DMS 273 (cell line): Measurements from ENCODE around the gene GPRIN1.
"Not testable (repeated sequence)": the region's sequence is repeated elsewhere in the genome, so short reads cannot be mapped to it uniquely, and the experiment has no call there.

Experiments used
- DNase-seq: peaks from one replicate; lab custom pipeline; 2025; ENCODE audit not compliant: unreplicated experiment; lab: John Stamatoyannopoulos, UW

The GPRIN1 gene

DNA sequence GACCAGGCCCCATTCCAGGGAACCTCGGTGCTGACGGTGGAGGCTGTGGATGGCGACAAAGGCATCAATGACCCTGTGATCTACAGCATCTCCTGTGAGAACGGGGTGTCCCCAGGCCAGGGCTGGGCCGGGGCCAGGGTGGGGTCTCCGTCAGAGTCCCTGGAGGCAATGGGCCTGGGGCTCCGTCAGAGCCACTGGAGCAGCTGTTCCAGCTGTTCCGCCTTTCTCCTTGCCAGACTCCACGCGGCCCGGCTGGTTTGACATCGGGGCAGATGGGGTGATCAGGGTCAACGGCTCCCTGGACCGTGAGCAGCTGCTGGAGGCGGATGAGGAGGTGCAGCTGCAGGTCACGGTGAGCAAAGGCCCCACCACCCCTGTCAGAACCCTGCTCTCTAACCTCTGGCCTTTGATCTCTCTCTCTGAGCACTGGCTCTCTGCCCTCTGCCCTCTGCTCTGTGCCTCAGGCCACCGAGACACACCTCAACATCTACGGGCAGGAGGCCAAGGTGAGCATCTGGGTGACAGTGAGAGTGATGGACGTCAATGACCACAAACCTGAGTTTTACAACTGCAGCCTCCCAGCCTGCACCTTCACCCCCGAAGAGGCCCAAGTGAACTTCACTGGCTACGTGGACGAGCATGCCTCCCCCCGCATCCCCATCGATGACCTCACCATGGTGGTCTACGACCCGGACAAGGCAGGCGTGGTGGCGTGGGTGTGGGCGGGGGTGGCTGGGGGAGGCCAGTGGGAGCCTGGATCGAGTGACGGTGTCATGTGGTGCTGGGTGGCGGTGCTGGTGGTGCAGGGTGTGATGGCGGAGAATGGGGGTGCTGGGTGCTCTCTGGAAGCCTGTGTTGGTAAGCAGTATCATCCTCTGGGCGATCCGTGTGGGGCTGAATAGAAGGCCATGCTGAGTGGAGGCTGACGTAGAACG is 34.2 kb downstream of the GPRIN1 start:
- no peak for DNase-seq

DNA sequence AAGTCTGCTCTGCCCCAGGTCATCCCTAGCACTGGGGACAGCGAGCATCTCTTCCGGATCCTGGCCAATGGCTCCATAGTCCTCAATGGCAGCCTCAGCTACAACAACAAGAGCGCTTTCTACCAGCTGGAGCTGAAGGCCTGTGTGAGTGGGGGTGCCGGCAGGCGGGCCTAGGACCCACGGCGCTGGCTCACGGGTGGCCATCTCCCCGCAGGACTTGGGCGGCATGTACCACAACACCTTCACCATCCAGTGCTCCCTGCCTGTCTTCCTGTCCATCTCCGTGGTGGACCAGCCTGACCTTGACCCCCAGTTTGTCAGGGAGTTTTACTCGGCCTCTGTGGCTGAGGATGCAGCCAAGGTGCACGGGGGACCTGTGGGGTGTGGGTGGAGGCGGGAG is 34.9 kb downstream of the GPRIN1 start:
- no peak for DNase-seq

DNA sequence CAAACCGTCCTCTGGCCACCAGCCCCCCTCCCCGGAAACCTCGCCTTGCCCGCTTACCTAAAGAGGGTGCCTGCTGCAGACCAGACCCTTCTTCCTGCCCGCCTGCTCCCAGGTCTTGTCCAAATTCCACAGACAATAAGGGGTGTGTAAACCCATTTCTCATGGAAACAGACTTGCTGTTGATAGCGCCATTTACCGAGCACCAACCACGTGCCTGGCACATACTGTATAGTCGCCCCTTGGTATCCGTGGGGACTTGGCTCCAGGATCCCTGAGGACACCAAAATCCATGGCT is 35.7 kb downstream of the GPRIN1 start:
- no peak for DNase-seq

DNA sequence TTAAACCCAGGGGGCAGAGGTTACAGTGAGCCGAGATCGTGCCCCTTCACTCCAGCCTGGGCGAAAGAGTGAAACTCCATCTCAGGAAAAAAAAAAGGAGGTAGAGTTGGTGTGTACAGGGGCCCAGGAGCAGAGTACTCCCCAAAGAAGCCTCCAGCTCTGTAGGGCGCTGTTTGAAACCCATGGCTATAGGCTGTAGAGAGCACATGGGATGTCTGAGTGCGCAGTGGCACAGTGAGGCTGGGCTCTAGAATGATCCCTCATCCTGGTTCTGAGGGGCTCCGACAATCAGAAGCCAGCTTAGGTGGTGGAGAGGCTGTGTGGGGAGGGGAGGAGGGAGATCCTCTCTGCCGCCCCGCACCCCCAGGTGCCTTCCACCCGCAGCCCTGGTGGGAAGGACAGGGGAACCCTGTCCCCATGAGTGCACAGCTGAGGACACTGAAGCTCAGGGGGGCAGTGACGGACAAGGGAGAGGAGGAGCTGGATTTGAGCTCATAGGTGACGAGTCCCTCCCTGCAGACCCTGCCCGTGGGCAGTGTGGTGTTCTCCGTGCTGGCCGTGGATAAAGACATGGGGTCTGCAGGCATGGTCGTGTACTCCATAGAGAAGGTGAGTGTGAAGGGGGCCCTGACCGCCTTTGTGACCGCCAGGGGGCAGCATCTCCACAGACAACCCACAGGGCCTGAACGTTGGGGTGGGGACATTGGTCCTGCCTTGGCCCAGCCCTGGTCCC is 36.2 kb downstream of the GPRIN1 start:
- DNase-seq = peak; percentile 81

DNA sequence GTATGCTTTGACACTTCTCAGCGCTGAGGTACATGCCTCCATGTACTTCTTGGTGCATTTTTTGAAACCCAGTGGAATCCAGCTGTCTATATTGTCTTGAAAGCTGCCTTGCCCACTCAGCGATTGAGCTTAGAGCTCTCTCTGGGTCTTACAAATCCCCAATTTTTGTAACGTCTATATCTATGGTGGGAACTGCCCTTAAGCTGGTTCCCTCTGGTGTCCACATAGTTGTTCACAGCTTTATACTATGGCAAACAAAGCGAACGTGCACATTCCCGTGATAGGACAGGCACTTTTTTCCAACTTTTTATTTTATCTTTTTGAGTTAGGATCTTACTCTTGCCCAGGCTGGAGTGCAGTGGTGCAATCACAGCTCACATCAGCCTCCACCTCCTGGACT is 39.9 kb downstream of the GPRIN1 start:
- peak; percentile 38 for DNase-seq

DNA sequence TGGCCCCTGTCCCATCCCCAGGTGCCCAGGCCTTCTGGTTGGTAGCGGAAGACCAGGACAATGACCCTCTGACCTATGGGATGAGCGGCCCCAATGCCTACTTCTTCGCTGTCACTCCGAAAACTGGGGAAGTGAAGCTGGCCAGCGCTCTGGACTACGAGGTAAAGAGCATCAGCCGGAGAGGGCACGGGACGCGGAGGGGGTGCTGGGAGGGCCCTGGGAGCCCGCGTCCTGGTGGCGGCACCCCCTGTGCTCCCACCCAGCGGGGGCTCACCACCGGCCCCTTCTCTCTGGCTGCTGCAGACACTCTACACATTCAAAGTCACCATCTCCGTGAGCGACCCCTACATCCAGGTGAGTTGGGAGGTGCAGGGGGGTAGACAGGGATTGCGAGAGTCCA is 41.3 kb downstream of the GPRIN1 start:
- no peak for DNase-seq

DNA sequence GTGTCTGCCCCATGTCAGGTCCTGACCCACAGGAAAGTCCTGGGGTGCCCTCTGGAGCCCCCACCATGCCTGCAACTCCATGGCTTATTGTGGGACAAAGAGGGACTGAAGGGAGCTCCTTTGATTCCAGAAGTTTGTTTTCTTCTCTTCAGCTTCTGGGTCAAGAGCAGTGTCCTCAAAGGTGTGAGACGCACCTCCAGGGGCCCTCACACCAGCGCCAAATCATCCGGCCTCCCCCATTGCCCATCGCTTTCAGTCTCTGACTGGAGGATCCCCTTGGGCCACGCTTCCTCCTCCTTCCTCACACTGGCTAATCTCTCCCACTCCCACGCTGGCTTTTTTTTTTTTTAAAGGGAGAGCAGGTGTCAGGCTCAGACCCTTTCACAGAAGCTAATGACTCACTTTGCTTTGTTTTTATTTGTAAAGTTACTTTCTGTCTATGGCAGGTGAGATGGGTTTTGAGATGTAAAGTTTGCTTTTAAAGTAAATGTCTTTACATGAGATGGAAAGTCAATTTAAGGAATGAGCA is 44.1 kb downstream of the GPRIN1 start:
- no peak for DNase-seq

DNA sequence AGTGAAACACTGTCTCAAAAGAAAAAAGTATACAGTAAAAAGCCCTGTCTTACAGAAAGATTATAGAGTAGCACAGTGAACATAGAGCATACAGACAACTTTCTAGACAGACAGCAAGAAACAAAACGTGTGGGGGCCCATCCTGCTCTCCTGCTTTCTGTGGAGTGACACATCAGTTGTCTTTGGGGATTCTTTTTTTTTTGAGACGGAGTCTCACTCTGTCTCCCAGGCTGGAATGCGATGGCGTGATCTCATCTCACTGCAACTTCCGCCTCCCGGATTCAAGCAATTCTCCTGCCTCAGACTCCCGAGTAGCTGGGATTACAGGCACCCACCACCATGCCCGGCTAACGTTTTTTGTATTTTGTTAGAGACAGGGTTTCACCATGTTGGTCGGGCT is 46.0 kb downstream of the GPRIN1 start:
- no peak for DNase-seq

DNA sequence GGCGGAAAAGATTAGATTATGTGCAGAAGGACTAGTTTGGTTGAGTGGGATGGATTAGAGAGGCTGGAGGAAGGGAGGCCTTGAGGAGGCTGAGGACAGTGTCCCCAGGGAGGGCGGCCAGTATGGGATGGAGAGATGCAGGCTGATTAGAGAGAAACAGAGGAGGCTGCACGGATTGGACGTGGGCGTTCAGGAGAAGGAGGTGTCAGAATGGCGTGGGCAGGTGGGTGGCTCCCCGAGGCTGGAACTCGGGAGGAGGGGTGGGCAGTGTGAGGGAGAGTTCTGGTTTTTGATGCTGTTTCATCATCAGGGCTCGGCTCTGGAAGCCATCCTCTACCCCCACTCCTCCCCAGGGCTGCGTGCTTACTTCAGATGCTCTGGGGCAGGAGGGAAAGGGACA is 47.8 kb downstream of the GPRIN1 start:
- no peak for DNase-seq

DNA sequence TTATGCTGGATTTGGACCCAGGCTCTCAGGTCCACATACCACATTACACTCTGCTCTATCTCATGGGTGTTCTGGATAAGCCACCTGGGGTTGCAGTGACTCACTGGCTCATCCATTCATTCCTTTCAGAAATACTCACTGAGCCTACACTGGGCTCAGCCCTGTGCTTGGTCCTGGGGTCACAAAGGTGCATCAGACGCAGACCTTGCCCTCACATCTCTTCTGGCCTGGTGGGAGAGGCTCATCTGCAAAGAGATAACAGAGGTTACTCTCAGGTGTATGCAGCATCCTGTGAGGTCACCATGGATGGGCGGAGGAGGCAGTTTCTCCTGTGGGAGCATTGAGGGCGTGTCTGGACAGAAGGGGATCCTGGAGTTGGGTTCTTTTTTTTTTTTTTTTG is 48.7 kb downstream of the GPRIN1 start:
- no peak for DNase-seq

DNA sequence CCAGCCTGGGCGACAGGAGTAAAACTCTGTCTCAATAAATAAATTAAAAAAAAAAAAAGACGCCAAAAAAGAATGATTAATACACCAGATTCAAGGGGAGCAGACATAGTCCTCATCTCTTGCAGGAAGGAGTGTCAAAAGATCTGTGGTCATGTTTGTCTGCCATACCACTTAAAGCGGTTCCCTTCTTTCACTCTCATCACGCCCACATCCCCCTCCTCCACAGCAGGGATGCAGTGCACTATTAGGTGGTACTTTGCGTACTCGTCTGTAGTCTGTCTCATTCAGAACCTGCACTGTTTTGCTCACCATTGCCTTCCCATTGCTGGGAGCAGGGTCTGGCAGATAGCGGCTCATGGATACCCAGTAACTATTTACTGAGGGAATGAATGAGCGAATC is 49.6 kb downstream of the GPRIN1 start:
- DNase-seq = no peak

DNA sequence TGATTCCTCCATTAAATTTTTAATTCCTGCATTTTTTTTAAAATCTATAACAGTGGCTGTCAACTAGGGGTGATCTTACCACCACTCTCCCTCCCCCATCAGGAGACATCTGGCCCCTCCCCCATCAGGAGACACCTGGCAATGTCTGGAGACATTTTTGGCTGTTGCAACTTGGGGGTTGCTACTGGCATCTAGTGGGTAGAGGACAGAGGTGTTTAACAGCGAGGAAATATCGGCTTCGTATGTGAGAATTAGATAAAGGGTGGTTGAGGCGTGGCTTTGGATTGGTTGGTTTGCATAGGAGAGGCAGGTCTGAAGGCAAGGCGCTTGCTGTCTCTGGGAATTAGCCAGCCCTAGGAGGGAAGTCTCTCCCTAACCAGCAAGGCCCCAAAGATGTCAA is 50.3 kb downstream of the GPRIN1 start:
- peak; percentile 56 for DNase-seq

DNA sequence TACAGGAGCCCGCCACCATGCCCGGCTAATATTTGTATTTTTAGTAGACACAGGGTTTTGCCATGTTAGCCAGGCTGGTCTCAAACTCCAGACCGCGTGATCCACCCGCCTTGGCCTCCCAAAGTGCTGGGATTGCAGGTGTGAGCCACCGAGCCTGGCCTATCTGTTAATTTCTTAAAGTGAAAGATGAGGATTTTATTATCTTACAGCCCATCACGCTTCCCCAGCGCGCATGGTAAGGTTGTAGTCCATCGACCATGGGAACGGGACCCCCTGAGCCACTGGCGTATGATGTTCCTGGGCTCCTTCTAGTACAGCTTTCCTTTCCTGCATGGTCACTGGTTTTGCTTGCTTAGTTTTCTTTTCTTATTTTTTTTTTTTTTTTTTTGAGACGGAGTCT is 52.1 kb downstream of the GPRIN1 start:
- DNase-seq = no peak

DNA sequence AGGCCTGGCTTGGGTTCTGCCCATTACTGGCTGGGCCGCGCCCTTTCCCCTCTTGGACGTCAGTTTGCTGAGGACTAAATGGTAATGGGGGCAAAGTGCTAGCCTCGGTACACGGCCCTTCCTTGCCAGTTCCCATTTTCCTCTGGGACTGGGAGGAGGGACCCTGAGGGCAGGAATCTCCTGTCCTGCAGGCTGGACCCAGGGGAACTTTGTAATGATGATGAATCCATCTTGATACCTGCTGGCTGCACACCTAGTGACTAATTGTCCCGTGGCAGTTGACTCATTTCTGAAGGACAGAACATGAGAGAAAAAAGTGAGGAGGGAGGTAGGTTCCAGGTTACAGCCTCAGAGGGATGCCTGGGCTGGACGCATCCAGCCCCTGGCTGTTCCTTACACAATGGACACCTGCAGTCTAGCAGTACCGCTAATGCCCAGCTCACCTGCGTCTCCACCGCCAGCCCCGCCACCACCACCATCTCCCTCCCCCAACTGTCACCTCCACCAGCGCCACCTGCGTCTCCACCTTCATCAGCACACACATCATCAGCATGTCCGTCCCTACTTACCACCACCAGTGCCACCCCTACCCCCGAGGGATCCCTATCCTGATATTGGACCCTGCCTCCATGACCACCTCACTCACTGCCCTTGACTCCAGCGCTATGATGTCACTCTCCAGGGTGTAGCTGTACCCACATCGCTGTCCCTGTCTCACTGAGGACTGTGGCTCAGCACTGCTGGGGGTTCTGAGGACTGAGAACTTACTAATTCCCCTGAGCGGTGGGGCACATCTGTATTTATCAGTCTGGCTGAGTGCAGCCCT is 56.5 kb downstream of the GPRIN1 start:
- no peak for DNase-seq

DNA sequence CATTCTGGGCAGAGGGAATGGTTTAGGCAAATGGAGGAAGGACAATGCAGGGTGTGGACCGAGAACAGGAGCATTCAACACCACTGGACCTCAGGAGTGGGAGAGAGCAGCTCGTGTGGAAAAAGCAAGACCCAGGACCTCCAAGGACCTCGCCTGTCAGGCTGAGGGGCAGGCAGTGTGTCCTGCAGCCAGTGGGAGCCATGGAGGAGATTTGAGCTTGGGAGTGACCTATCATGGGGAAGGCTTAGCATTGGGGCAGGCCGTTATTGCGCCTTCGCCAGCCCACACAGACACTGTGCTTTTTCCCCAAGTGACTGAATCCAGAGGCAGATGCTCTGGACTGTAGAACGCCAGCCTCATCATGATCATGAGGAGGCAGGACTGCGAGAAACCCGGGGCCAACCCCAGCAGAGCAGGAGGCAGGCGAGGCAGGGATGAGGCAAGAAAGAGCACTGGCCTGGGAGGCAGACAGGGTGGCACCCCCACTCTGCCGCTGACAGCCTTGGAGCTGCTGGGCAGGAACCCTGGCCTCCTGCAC is 57.6 kb downstream of the GPRIN1 start:
- no peak for DNase-seq

DNA sequence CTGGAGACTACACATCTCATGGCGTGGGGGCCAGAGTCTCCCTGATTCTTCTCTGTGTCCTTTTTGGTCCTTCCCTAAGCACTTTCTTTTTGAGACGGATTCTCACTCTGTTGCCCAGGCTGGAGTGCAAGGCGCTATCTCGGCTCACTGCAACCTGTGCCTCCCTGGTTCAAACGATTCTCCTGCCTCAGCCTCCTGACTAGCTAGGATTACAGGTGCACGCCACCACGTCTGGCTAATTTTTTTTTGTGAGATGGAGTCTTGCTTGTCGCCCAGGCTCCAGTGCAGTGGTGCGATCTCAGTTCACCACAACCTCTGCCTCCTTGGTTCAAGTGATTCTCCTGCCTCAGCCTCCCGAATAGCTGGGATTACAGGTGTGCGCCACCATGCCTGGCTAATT is 59.0 kb downstream of the GPRIN1 start:
- not testable (repeated sequence) for DNase-seq

DNA sequence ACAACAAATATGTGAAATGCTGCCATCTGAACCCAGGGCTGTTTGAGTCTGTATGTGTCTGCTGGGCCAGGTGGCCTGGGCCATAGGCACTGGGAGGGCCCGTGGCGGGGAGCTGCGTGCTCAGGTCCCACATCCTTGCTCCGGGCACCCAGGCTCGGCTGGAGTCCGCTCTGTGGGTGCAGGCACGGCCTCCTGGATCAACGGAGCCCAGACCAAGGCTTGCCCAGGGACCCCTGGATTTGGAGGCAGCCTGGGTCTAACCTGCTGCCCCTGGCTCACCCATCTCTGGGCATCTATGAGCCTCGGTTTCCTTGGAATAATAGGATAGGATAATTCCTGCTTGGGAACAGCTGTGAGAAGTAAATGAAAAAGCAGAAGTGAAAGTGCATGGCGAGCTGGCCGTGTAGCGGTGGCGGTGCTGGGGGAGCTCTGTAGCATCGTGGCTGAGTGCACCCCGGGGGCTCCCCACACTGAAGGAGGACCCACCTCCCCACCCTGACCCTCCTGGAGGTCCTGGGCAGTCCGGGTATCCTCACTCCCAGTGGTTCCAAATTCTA is 59.6 kb downstream of the GPRIN1 start:
- DNase-seq = no peak

DNA sequence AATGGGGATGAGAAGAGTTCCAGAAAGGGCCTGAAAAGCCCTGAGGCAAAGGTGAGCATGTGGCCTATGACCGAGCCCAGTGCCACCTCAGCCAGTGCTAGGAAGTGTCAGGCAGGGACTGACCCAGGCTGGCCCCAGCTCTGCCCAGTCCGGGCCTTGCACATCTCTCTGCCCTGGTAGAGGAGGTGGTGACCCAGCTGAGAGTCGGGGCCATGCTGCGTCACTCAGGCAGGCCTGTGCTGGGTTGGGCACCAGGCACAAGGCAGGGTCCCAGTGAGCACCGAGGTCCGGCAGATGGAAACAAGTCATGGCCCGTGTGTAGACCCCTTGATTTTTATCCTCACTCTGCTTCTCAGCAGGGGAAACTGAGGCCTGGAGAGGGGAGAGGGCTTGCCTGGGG is 60.1 kb downstream of the GPRIN1 start:
- DNase-seq = no peak

DNA sequence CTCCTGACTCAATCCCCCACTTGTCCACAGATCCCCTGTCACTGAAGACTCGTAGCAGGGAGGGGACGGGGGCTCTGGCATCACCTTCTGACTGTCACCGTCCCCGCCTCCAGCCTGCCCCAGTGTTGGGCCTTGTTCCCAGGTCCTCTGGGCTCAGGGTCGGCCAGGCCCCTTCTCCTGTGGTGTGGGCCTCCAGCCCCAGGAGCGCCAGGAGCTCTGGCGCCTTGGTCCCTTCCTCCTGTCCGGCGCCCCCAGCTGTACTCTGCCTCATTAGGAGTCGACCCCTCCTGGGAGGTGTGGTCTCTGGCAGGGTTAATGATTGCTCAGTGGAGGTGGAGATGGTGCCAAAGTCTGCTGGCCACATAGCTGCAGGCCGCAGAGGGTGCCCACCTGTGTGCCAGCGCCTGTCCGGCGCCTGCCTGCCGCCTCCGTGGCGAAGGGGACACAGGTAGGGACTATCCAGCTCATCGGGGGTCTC is 61.0 kb downstream of the GPRIN1 start, which contains the start of gene CDHR2:
Gene CDHR2, plus strand, starts transcription at position 376 of the 478 bp plus-strand sequence. CDS start 16,011 bp downstream, outside the sequence.
- DNase-seq = no peak

DNA sequence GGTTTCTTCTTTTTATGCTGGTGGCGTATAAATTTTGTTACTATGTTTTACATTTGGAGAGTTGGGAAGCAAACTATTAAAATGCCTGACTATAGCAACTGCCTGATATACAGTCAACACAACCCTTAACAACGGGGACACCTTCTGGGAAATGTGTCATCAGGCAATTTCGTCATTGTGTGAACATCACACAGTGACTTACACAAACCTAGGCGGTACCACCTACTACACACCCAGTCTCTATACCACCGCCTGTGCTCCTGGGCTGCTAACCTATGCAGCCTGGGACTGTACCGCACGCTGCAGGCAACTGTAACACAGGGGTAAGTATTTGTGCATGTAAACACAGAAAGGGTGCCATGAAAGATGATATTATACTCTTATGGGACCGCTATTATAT is 62.2 kb downstream of the GPRIN1 start:
- no peak for DNase-seq
